Measurements from ENCODE around the gene CPSF2.
"Not testable (repeated sequence)": the region's sequence is repeated elsewhere in the genome, so short reads cannot be mapped to it uniquely, and the experiment has no call there.

CPSF2 gene

DNA sequence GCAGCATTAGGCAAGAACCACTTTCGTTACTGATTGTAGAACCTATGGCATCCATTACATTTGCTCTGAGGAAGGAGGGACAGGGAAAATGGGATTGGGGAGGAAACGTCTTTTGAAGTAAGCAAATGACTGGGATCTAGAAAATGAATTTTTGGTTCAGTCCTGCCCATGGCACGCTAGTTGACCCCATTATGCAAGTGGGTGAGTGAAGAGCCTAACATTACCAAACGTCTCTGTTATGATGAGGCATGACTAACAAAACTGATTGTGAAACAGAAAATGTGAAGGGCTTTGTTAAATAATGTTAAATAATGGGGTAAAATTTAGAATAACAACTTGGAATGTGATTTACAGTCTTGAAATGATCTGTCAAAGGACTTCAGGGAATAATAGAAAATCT, 38.9 kb downstream of the CPSF2 start:
- no peak for DNase-seq (ENCODE audit: low spot score)

DNA sequence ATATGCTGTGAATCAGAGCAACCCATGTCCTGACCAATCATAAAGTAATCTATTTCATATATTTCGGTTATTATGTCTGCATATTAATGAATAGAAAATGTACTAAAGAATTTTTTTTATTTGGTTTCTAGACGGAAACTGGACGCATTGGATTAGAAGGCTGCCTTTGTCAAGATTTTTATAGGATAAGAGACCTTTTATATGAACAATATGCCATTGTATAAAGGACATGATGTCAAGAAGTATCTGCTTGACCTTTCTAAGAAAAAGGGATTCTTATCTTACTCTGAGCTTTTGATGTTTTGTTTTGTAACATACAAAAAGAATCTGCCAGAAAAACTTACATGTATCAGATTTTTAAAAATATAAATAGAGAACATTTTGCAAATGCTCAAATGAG, 39.8 kb downstream of the CPSF2 start:
- no peak for DNase-seq (ENCODE audit: low spot score)

DNA sequence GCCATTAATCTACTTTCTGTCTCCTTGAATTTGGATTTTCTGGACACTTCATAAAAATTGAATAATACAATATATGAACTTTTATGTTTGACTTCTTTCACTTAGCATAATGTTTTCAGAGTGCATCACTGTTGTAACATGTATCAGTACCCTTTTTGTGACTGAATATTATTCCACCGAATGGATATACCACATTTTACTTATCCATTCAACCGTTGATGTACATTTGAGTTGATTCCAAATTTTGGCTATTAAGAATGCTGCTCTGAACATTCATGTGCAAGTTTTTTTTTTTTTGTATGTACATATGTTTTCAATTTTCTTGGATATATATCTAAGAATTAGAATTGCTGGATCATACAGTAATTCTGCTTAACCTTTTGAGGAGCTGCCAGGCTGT, 43.2 kb downstream of the CPSF2 start:
- DNase-seq (ENCODE audit: low spot score), result no peak

DNA sequence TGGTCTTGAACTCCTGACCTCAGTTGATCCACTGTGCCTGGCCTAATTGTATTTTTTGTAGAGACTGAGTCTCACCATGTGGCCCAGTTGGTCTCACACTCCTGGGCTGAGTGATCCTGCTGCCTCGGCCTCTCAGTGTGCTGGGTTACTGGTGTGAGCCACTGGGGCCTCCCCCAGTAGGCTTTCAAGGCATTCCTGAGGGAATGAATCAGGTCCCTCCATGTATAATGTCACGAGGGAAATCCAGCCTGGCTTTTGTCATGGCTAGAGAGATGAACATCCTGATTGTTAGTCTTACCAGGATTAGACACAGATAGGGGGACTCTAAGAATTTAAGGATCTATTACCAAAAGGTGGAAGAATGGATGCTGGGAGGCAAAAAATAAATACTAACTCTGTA, 51.9 kb downstream of the CPSF2 start:
- DNase-seq (ENCODE audit: low spot score), result no peak

DNA sequence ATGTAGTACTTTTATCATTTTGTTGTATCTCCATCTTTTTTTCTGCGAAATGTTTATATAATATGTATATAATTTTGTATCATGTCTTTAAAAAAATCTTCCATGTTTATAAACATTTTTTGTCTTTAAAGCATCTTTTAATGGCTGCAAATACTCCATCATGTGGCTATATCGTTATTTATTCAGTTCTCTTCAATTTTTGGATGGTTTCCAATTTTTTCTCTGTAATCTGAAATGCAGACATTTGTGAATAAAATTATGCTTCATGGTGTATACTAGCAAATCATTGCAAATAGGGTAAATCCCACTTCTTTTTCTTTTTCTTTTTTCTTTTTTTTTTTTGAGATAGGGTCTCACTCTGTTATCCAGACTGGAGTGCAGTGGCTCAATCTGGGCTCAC, 54.0 kb downstream of the CPSF2 start:
- DNase-seq (ENCODE audit: low spot score), result no peak

DNA sequence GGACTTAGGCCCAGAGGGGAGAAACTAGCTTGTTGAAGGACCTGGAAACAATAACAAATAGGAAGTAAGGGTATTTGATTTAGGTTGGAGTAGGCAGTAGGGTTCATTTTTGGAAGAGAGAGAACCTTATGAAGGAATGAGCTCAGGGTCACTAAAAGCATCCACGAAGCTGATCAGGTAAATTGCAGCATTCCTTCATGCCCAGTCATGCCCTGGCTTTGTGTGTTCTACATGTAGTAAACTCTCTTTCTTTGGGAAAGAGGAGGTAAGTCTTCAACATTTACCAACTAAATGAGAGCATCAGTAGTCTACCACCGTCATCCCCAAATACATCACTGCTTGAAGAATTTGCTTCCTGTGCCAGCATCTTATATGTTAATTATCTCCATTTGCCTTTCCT, 54.7 kb downstream of the CPSF2 start:
- no peak for DNase-seq (ENCODE audit: low spot score)

DNA sequence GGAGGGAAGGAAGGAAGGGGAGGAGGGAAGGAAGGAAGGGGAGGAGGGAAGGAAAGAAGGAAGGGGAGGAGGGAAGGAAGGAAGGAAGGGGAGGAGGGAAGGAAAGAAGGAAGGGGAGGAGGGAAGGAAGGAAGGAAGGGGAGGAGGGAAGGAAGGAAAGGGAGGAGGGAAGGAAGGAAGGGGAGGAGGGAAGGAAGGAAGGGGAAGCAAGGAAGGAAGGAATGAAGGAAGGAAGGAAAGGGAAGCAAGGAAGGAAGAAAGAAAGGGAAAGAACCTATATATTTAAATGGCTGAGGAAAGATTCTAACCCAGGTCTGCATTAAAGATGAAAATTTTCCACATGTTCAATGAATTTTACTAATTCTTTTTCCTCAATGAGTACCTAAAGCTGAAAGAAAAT, 57.4 kb downstream of the CPSF2 start:
- not testable (repeated sequence) for DNase-seq (ENCODE audit: low spot score)

DNA sequence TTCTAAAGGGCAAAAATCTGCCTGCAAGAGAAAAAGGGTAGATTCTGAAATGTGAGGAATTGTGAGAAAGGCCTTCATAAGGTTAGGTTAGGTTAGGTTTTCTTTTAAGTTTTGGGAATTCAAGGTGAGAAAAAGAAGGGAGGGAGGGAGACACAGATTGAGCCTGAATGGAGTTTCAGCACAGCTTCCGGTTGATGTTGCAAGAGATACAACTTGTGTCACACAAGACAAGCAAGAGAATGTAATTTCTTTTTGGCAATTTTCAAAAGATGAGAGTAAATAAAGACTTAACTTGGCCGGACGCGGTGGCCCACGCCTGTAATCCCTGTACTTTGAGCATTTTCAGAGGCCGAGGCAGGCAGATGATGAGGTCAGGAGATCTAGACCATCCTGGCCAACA, 63.8 kb downstream of the CPSF2 start:
- no peak for DNase-seq (ENCODE audit: low spot score)

DNA sequence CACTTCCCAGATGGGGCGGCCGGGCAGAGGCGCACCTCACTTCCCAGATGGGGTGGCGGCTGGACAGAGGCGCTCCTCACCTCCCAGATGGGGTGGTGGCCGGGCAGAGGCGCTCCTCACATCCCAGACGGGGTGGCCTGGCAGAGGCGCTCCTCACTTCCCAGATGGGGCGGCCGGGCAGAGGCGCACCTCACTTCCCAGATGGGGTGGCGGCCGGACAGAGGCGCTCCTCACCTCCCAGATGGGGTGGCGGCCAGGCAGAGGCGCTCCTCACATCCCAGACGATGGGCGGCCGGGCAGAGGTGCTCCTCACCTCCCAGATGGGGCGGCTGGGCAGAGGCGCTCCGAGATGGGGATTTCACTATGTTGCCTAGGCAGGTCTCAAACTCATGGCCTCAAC, 65.8 kb downstream of the CPSF2 start:
- DNase-seq (ENCODE audit: low spot score), result not testable (repeated sequence)

DNA sequence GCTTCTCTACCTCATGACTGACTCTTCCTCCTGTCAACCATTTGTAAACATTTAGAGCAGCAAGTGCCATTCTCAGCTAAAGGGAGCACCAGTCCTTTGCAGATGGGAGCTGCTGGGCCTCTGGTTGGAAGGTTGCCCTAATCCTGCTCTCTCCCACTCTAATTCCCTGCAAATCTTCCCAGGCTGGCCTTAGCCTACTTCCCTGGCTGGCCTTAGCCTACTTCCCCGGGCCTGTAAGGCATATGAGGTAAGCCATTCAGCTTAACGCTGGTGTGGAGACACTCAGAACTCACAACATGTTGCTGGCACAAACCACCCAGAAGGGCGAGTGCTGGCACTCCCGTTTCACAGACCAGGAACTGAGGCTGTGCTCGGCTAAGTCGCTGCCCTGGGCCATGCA, 69.0 kb downstream of the CPSF2 start:
- DNase-seq (ENCODE audit: low spot score), result no peak

DNA sequence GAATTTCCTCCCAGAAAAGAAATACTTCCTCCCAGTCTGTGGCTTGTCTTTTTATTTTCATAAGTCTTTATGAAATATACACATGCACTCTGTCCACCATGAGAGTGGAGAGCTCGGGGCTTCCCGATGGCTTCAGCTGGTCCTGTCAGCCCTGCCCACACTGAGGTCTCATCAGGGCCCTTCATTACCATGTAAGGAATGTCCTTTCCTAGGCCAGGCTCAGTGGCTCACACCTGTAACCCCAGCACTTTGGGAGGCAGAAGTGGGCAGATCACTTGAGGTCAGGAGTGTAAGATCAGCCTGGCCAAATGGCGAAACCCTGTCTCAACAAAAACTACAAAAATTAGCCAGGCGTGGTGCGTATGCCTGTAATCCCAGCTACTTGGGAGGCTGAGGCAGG, 77.0 kb downstream of the CPSF2 start:
- DNase-seq (ENCODE audit: low spot score), result no peak

DNA sequence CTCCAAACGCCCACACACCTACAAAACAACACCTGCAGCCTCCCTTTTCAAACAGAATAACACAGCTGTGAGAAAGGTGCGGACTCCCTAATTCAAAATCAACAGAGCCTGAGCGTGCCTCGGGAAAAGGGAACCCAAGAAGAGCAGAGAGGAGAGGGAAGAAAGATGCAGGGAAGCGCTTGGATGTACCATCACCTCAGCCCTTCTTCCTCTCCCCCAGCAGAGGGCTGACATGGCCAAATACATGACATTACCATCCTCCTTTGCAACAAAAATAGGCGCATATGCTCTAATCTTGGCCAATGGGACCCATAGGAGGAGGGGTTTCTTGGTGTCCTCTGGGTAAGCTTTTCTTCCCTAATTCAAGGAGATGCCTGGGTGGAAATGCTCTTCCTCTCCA, 78.0 kb downstream of the CPSF2 start:
- DNase-seq (ENCODE audit: low spot score), result no peak

DNA sequence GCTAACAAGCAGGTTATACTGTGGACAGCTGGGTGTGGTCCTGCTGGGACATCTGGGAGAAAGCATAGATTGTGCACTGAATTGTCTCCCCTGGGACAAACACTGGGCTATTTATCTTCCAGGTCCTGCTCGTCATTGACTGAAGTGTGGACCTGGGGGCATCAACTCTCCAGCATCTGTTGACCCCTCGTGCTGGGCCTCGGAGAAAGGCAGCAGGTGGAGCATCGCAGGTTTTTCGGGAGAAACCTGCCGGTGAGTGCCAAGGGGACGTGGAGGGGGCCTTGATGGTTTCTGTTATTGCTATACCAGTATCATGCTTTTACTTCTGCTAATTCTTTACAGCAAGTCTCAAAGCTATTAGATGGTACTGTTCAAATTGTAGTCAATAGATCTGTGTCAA, 81.3 kb downstream of the CPSF2 start:
- no peak for DNase-seq (ENCODE audit: low spot score)

DNA sequence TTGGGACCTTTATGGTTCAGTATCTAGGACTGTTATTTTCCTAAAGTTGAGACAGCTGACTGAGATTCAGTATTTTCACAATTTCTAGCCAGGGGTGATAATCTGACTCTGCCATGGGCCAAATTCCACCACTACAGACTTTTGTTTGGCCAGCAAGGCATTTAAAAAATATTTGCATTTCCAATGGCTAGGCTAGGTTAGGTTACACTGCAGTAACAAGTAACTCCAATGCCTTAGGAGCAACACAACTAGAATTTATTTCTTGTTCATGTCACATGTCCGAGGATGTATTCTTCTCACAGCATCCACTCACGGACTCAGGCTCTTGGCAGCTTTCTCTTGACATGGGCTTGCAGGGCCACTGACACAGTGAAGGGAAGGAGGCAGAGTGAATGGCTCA, 83.0 kb downstream of the CPSF2 start:
- no peak for DNase-seq (ENCODE audit: low spot score)

DNA sequence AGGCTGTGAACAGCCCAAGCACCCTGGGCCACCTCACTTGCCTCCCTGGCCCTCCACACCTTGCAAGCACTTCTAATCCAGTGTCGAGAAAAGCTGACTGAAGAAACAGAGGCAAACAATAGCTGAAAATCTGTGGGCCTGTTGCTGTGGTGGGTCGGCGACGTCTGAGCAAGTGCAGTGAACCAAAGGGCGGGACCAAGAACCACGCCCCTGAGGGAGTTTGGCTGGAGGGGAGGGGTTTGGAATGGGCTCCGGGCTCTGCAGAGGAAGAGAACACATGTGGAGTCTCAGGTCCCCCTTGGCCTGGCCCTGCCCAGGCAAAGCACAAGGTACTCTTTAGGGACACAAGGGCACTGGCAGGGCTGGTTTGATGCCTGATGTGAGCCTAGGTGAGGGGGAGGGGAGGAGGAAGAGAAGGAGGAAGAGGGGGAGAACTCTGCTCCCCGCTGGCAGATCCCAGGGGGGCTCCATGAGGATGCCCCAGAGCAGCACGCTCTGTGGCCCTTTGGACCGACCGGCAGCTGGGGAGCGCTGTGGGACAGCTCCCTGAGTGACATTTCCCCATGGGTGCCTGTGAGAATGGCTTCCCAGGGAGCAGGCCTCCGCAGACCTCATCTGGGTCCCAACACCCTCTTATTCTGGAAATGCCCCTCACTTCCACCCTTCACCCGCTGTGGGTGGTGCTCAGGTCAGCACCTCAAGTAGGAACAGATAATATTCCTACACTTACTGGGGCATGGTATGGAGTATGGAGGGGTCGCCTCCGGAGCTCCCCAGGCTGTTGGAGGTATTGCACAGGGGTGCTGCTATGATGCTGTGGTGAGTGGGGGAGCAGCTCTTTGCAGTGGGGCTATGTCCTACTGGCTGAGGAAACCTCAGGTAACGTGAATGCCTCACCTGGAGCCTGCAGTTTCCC, 85.5 kb downstream of the CPSF2 start:
- no peak for DNase-seq (ENCODE audit: low spot score)

DNA sequence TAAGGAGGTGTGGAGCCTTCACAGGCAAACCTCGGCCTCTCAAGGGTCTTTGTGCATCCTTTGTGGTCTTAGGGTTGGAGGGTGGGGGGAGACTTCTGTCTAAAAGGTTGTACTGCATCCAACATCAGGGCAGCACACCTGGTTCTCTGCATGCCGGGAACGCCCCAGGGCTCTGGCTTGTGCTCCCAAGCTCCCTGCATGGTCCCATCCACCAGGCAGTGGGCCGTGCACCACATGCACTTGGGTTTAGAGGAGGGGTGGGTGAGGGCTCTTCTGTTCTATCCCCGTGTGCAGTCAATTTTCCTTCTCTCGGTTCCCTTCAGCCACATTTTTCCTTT, 86.1 kb downstream of the CPSF2 start:
- no peak for DNase-seq (ENCODE audit: low spot score)

DNA sequence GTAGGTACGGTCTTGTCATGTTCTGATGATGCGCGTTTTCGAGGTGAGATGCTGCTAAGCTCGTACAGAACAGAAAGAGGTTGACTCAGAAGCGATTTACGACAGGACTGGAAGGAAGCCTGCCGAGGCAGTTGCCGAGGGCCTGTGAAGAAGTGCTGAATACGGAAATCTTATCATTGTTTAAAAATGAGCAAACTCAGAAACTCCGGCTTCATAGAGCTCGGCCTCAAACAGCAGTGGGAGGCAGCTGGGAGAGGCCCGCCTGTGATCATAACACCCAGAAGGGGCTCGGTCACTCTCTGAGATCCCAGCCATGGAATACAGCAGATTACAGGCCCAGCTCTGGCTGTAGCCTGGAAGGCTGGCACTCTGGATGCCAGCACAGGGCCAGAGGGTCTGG, 87.4 kb downstream of the CPSF2 start:
- DNase-seq (ENCODE audit: low spot score), result no peak

DNA sequence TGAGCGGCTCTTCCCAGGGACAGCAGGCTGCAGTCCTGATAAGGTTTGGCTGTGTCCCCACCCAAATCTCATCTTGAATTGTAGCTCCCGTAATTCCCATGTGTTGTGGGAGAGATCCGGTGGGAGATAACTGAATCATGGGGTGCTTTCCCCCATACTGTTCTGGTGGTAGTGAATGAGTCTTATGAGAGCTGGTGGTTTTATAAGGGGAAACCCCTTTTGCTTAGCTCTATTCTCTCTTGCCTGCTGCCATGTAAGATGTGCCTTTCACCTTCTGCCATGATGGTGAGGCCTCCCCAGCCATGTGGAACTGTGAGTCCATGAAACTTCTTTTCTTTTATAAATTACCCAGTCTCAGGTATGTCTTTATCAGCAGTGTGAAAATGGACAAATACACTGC, 91.4 kb downstream of the CPSF2 start:
- DNase-seq (ENCODE audit: low spot score), result not testable (repeated sequence)

DNA sequence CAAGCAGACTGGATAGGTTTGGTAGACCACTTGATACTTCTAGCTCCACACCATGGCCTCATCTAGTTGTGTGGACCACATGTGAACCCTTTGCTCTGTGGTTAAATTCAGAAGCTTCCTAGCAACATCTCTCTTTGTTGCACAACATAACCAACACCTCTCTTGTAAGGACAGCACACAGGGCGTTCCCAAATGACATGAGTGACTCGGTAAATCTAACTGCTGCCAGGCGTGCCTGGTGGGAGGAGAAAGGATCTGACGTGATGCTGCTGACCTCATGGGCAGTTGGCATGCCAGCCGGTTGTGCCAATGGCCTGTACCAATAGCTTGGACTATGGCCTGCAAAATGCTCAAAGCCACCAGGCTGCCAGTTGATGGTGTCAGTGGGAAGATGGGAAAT, 93.8 kb downstream of the CPSF2 start:
- no peak for DNase-seq (ENCODE audit: low spot score)

DNA sequence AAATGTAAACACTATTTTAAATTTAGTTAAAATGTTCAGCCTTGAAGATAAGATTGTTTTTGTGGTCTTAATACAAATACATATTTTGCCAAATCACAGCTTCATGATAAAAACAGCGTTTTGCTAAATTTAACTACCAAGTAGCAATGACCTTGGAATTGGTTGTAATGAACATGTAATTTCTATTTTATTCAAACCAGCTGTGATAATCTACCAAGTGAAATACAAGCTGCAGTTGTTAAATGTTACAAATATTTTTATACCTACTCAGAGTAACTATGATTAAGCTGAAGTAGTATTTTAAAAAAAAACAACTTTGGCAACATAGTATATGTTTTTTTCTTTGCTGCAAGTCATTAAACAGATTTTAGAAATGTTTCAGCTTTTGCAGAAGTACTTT, 96.2 kb downstream of the CPSF2 start:
- no peak for DNase-seq (ENCODE audit: low spot score)
